HG03354 (cell line): Measurements from ENCODE around the gene HMCN2.

Experiments
- ATAC-seq: cut with Tn5 transposase; IDR thresholded peaks from one replicate; pipeline ENCODE4 v1.9.1; 2021; ENCODE audit warnings: mild to moderate bottlenecking; ENCODE audit not compliant: unreplicated experiment, poor library complexity, severe bottlenecking

Gene HMCN2

GRCh38 chr9:130286781-130287428 is 21.3 kb downstream of the HMCN2 start:
- ATAC-seq: no peak

- ATAC-seq: no peak
Observed at GRCh38 chr9:130287736-130288135, 22.2 kb downstream of the HMCN2 start.

- no peak for ATAC-seq
Observed at GRCh38 chr9:130288393-130288792, 22.8 kb downstream of the HMCN2 start.

- ATAC-seq: no peak
Observed at GRCh38 chr9:130288926-130289690, 23.5 kb downstream of the HMCN2 start.

- no peak for ATAC-seq
Observed at GRCh38 chr9:130289711-130290241, 24.2 kb downstream of the HMCN2 start.

GRCh38 chr9:130290291-130291181 is 25.0 kb downstream of the HMCN2 start:
- no peak for ATAC-seq

- no peak for ATAC-seq
Observed at GRCh38 chr9:130291474-130291873, 25.9 kb downstream of the HMCN2 start.

GRCh38 chr9:130292106-130292505 is 26.5 kb downstream of the HMCN2 start:
- ATAC-seq: no peak

GRCh38 chr9:130294664-130295063 is 29.1 kb downstream of the HMCN2 start:
- no peak for ATAC-seq

GRCh38 chr9:130295431-130295830 is 29.9 kb downstream of the HMCN2 start:
- no peak for ATAC-seq

GRCh38 chr9:130295945-130296782 is 30.6 kb downstream of the HMCN2 start:
- ATAC-seq: no peak

- no peak for ATAC-seq
Observed at GRCh38 chr9:130296783-130297055, 31.2 kb downstream of the HMCN2 start.

- no peak for ATAC-seq
Observed at GRCh38 chr9:130297371-130297770, 31.8 kb downstream of the HMCN2 start.

GRCh38 chr9:130298662-130299279 is 33.2 kb downstream of the HMCN2 start:
- ATAC-seq: no peak

GRCh38 chr9:130299785-130300615 is 34.4 kb downstream of the HMCN2 start:
- no peak for ATAC-seq

- no peak for ATAC-seq
Observed at GRCh38 chr9:130300739-130301138, 35.2 kb downstream of the HMCN2 start.

GRCh38 chr9:130301483-130302286 is 36.1 kb downstream of the HMCN2 start:
- no peak for ATAC-seq
